Thoracic aorta (tissue), 2 donors: ENCODE data around the gene TPBGL. TPM values are rescaled to one million over a fixed set of nuclear protein-coding genes. Genes with fewer than 3 reads are reported as not detected.

Experiments
- ATAC-seq: fragments of 150-250 bp; one replicate; pipeline ENCODE4 v1.8.0; 2017; ENCODE audit warnings: low read depth; ENCODE audit not compliant: insufficient number of reproducible peaks, low FRiP score
- DNase-seq: peaks from one replicate; pipeline ENCODE4 v3.0.0-alpha.2; 2020; ENCODE audit warnings: low spot score
- H3K27ac ChIP-seq, 2 donors: fragments of 200-600 bp; sonication (generic); 1 replicate in 1 of 2; 2 replicates in 1 of 2; pipeline ENCODE4 v1.5.1; 2016; ENCODE audit warnings: mild to moderate bottlenecking in 2 of 2, moderate library complexity in 2 of 2
- H3K27me3 ChIP-seq: fragments of 200-600 bp; sonication (generic); replicated peaks from 2 replicates; pipeline ENCODE4 v1.6.0; 2016; ENCODE audit warnings: mild to moderate bottlenecking; ENCODE audit not compliant: insufficient read depth
- H3K36me3 ChIP-seq: fragments of 200-600 bp; sonication (generic); one replicate; pipeline ENCODE4 v1.5.1; 2016
- H3K4me1 ChIP-seq, 2 donors: fragments of 200-600 bp; sonication (generic); 1 replicate in 1 of 2; 2 replicates in 1 of 2; pipeline versions ENCODE4 v1.5.1 to v1.6.0; 2016; ENCODE audit warnings: low read depth in 2 of 2, mild to moderate bottlenecking in 1 of 2; ENCODE audit not compliant: control insufficient read depth in 1 of 2
- H3K4me3 ChIP-seq: fragments of 200-600 bp; sonication (generic); 2 replicates; pipeline ENCODE4 v1.5.1; 2016; ENCODE audit warnings: mild to moderate bottlenecking
- H3K9me3 ChIP-seq: fragments of 200-600 bp; sonication (generic); 2 replicates; pipeline ENCODE4 v1.5.1; 2016
- total RNA-seq, 2 donors: library from RNA; depleted of rRNA; stranded (reverse); fragments of >200 nt; gene quantifications; one replicate each; pipeline versions ENCODE4 v1.1.0 to v1.2.3, GENCODE V29; 2016
- TF ChIP-seq, protein P1 (sequence below): fragments of 200-600 bp; sonication (generic); IDR thresholded peaks from one replicate; pipeline ENCODE4 v1.5.1; 2019; ENCODE audit warnings: antibody characterized with exemption

Gene TPBGL
- total RNA-seq, result under 1 TPM in 1 of 2 donors, not detected in 1; 0.21 TPM

- Histone ChIP-seq H3K27me3 (peaks cover 8% of the 10 kb centered on the region), H3K36me3 (no peaks in the 10 kb centered on the region), H3K9me3 (no peaks in the 10 kb centered on the region), H3K4me1 (peaks cover 7 to 21% of the 10 kb centered on the region in 2 donors), H3K4me3 (peak within 1 kb of the TSS; percentile 64), H3K27ac (no peak within 1 kb of the TSS)
- no peak for ATAC-seq
- DNase-seq, result no peak
- TF ChIP-seq, protein P1, sequence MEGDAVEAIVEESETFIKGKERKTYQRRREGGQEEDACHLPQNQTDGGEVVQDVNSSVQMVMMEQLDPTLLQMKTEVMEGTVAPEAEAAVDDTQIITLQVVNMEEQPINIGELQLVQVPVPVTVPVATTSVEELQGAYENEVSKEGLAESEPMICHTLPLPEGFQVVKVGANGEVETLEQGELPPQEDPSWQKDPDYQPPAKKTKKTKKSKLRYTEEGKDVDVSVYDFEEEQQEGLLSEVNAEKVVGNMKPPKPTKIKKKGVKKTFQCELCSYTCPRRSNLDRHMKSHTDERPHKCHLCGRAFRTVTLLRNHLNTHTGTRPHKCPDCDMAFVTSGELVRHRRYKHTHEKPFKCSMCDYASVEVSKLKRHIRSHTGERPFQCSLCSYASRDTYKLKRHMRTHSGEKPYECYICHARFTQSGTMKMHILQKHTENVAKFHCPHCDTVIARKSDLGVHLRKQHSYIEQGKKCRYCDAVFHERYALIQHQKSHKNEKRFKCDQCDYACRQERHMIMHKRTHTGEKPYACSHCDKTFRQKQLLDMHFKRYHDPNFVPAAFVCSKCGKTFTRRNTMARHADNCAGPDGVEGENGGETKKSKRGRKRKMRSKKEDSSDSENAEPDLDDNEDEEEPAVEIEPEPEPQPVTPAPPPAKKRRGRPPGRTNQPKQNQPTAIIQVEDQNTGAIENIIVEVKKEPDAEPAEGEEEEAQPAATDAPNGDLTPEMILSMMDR, result no peak
Measured at GRCh38 chr11:75240311-75241035, at the start of gene TPBGL. TSS of gene TPBGL (plus strand) at chr11:75240774. CDS start at chr11:75241050, 276 bp downstream.

DNA sequence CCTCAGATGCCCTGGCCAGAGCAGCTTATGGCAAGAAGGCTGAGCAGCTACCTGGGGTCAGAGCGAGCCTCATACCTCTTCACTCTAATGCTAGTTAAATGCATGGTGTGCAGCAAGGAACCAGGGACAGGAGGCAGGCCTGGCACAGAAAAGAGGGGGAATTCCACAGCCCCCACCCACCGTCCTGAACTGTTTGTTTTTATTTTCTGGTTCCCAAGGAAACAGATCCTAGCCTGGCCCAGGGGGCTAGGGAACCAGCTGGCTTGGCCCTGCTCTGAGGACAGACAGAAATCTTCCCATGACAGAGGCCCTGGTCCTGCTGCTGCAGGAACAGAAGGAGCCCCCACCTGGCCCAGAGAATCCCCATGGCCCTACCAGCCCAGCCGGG, 49.2 kb upstream of the TPBGL start:
- Histone ChIP-seq H3K27me3 (no peaks in the 10 kb centered on the region), H3K27ac (no peak overlapping the region), H3K4me3 (no peak overlapping the region), H3K4me1 (peaks cover 0 to 27% of the 10 kb centered on the region in 2 donors), H3K36me3 (no peaks in the 10 kb centered on the region), H3K9me3 (no peaks in the 10 kb centered on the region)
- TF ChIP-seq, protein P1, result no peak
- DNase-seq (no peak), ATAC-seq (no peak)

DNA sequence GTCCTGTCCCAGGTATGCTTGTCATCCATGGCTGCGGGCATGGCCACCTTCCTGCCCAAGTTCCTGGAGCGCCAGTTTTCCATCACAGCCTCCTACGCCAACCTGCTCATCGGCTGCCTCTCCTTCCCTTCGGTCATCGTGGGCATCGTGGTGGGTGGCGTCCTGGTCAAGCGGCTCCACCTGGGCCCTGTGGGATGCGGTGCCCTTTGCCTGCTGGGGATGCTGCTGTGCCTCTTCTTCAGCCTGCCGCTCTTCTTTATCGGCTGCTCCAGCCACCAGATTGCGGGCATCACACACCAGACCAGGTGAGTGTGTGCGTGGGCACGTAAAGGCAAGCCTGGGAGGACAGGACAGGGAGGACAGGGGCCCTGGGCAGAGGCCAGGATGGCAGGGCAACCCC, 47.3 kb upstream of the TPBGL start:
- H3K36me3 ChIP-seq, result no peaks in the 10 kb centered on the region
- TF ChIP-seq, protein P1, result no peak
- DNase-seq (no peak), ATAC-seq (no peak)
- no peak overlapping the region for H3K27ac ChIP-seq
- no peaks in the 10 kb centered on the region for H3K27me3 ChIP-seq
- no peaks in the 10 kb centered on the region for H3K9me3 ChIP-seq
- no peak overlapping the region for H3K4me3 ChIP-seq
- peaks cover 0 to 27% of the 10 kb centered on the region in 2 donors for H3K4me1 ChIP-seq

GRCh38 chr11:75193711-75194110, 46.9 kb upstream of the TPBGL start:
- DNase-seq (no peak), ATAC-seq (no peak)
- TF ChIP-seq, protein P1, result no peak
- Histone ChIP-seq H3K4me1 (peaks cover 0 to 27% of the 10 kb centered on the region in 2 donors), H3K27me3 (no peaks in the 10 kb centered on the region), H3K27ac (no peak overlapping the region), H3K9me3 (no peaks in the 10 kb centered on the region), H3K36me3 (no peaks in the 10 kb centered on the region), H3K4me3 (no peak overlapping the region)

GRCh38 chr11:75194147-75194546, 46.4 kb upstream of the TPBGL start:
- Histone ChIP-seq H3K27ac (no peak overlapping the region), H3K27me3 (no peaks in the 10 kb centered on the region), H3K4me3 (no peak overlapping the region), H3K9me3 (no peaks in the 10 kb centered on the region), H3K4me1 (peaks cover 0 to 27% of the 10 kb centered on the region in 2 donors), H3K36me3 (no peaks in the 10 kb centered on the region)
- TF ChIP-seq, protein P1, result no peak
- no peak for DNase-seq
- no peak for ATAC-seq
